Lower leg skin (tissue), 3 donors: Measurements from ENCODE around the gene NOP10.

ENCODE experiments used
- POLR2A ChIP-seq, 2 donors: fragments of 450-650 bp; IDR thresholded peaks; one replicate each; pipeline ENCODE4 v1.6.1; 2016 to 2017; ENCODE audit warnings: antibody characterized with exemption in 2 of 2, mild to moderate bottlenecking in 1 of 2, moderate library complexity in 1 of 2
- TF ChIP-seq, protein P1 (sequence below), 3 donors: fragments of 450-650 bp; IDR thresholded peaks; one replicate each; pipeline ENCODE4 v1.5.1; 2016; ENCODE audit warnings: antibody characterized with exemption in 3 of 3, mild to moderate bottlenecking in 3 of 3, moderate library complexity in 2 of 3

DNA sequence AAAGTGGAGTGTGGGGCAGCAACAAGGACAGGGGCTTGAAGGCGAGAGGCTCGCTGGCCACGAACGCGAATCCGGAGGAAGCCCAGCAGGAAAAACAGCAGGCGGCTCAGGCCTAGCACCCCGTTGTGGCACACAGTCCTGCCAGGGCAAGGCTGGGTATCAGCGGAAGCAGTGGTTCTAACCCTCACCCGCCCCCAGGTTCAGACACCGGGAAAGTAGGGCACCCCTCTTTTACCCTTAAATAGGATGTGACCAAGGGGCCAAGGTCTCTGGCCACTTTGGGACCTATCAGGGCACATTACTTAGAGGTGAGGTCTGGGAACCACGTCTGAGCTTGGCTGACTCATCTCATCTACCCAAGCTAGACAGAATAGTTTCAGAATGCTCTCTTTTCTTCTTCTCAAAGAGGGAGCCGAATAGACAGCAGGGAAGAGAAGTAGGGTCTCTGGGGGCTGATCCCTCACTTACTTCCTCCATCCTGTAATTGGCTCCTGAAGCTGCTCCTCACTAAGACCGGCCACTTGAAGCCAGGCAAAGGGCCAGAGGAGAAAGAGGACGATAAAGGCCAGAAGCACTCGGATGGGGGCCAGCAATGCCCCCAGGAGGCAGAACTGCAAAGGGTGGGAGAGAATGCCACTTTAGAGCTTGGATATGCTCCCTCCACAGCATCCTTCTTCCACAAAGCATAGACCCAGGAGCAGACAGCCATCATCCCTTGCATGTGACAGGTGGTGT lies 22.3 kb upstream of the NOP10 start:
- TF ChIP-seq POLR2A (IDR thresholded peaks at IDR 0.05): no peak
- TF ChIP-seq, protein P1, sequence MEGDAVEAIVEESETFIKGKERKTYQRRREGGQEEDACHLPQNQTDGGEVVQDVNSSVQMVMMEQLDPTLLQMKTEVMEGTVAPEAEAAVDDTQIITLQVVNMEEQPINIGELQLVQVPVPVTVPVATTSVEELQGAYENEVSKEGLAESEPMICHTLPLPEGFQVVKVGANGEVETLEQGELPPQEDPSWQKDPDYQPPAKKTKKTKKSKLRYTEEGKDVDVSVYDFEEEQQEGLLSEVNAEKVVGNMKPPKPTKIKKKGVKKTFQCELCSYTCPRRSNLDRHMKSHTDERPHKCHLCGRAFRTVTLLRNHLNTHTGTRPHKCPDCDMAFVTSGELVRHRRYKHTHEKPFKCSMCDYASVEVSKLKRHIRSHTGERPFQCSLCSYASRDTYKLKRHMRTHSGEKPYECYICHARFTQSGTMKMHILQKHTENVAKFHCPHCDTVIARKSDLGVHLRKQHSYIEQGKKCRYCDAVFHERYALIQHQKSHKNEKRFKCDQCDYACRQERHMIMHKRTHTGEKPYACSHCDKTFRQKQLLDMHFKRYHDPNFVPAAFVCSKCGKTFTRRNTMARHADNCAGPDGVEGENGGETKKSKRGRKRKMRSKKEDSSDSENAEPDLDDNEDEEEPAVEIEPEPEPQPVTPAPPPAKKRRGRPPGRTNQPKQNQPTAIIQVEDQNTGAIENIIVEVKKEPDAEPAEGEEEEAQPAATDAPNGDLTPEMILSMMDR (IDR thresholded peaks at IDR 0.05): no peak
